NCI-H2107 (cell line): ENCODE measurements around the gene GRPR.
"Not testable (repeated sequence)": the region's sequence is repeated elsewhere in the genome, so short reads cannot be mapped to it uniquely, and the experiment has no call there.

ENCODE experiments used
- DNase-seq: peaks from one replicate; lab custom pipeline; 2025; lab: John Stamatoyannopoulos, UW

The GRPR gene

GRCh38 chrX:16183843-16184242, 60.5 kb downstream of the GRPR start:
- DNase-seq: not testable (repeated sequence)

DNA sequence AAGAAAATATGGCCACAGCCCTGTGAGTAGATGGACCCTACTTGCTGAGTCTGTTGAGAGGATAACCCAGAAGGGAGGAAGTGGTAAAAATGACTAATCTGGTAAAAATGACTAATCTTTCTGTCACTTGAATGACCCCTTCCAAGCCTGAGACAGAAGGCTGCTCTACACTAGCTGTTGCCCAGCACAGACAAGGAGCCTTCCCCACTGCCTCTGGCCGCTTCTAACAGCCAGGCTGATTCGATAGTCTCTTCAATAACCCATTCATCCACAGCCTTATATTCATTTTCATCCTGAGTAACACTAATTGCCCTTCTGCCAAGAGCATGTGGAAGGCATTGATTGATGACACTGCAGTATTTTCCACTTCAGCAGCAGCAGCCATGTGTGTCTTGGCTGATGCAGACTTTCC, 62.4 kb downstream of the GRPR start:
- no peak for DNase-seq

- DNase-seq: no peak
Measured at GRCh38 chrX:16186380-16187007, 63.1 kb downstream of the GRPR start.

GRCh38 chrX:16187024-16187760, 63.8 kb downstream of the GRPR start:
- DNase-seq: no peak

DNA sequence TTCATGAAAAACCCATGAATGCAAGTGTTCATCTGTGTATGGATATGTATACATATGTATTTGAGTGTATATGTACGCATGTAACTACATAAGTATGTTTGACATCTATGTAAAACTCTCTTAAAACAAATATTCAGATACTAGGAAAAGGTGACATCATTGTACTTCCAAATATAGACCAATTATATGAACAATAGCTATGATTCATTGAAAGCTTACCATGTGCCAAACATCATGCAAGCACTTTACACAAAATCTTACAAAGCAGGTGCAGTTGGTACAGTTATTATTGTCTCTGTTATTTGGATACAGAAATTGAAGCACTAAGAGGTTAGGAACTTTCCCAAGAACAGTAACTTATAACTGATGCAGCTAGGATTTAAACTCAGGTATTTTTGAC, 65.3 kb downstream of the GRPR start:
- peak; percentile 5 for DNase-seq

GRCh38 chrX:16191605-16192004, 68.2 kb downstream of the GRPR start:
- DNase-seq: no peak

DNA sequence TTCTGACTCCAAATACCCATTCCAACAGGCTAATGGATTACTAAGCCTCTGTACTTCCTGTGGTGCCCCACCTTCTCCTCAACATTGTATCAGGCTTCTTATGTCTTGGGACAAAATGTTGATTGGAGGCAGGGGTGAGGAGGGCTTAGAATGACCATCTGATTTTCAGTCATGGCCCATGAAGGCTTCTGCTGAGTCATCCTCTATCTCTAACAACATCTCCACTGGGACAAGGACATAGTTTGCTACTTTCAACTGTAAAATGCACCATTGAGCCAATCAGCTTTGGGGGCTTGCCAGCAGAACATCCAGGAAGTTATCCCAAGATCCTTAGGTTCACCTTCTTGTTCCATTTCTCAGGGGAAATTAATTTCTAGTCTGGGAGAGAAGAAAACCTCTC, 73.5 kb downstream of the GRPR start:
- DNase-seq: no peak

DNA sequence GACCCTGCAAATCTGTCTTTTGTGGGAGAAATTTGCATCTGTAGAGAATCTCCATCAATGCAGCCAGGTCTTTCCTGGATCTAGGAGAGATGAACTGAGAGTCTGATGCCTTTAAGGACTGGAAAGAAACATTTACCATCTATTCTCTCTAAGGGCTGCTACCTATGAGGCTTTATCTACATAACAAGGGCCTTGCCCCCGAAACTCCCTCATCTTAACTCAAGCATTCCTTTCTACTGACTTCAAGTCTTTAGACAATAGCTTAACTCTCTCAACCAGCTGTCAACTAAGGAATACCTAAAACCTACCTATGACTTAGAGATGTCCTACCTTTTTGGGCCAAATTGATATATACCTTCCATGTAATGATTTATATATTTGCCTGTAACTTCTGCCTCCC, 76.0 kb downstream of the GRPR start:
- DNase-seq: no peak

DNA sequence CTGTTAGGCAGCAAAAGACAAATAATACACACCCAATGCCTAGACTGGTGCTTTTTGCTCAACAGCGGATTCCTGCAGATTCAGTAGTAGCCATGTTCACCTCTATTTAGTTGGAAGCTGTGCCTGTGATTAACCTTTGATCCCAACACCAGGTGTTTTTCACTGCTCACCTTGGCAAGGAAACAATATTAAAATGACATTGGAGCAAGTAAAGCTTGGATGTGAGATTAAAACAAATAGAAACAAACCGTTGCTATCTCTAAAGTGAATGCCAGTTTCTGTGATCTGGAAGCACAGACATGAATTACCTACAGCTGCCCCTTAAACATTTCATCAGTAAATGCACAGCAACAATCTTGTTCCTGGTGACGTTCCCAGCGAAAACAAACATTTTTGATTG, 79.6 kb downstream of the GRPR start:
- DNase-seq: no peak
